Endothelial cell of umbilical vein (primary cell): Measurements from ENCODE around the gene RTL5.

Source experiments
- CTCF ChIP-seq, 2 donors: IDR thresholded peaks; 1 replicate in 1 of 2; 2 replicates in 1 of 2; pipeline ENCODE4 v1.5.1; 2011; ENCODE audit warnings: low read length in 2 of 2, mild to moderate bottlenecking in 2 of 2, moderate library complexity in 2 of 2, control low read depth in 1 of 2, inconsistent platforms in 1 of 2, low read depth in 1 of 2; ENCODE audit not compliant: insufficient read depth in 1 of 2; ENCODE audit errors: extremely low read depth in 1 of 2
- EZH2 ChIP-seq: IDR thresholded peaks from 2 replicates; pipeline ENCODE4 v1.6.1; 2012; ENCODE audit warnings: borderline replicate concordance, low read depth, mild to moderate bottlenecking, moderate library complexity, low read length, inconsistent platforms; ENCODE audit not compliant: severe bottlenecking
- FOS ChIP-seq: IDR thresholded peaks from 2 replicates; pipeline ENCODE4 v1.6.1; 2011; ENCODE audit warnings: mild to moderate bottlenecking, low read length, moderate library complexity, borderline replicate concordance; ENCODE audit not compliant: insufficient read depth
- GATA2 ChIP-seq: IDR thresholded peaks from 2 replicates; pipeline ENCODE4 v1.7.0; 2011; ENCODE audit warnings: low read depth, mild to moderate bottlenecking, moderate library complexity, mixed read lengths, low read length; ENCODE audit not compliant: insufficient read length, insufficient read depth
- JUN ChIP-seq: IDR thresholded peaks from 2 replicates; pipeline ENCODE4 v1.6.1; 2011; ENCODE audit warnings: borderline replicate concordance, low read depth; ENCODE audit not compliant: insufficient read length, insufficient read depth
- MYC ChIP-seq: IDR thresholded peaks from one replicate; pipeline ENCODE4 v1.6.1; 2011; ENCODE audit warnings: mild to moderate bottlenecking, low read depth, low read length
- POLR2A ChIP-seq: IDR thresholded peaks from 2 replicates; pipeline ENCODE4 v1.6.1; 2012; ENCODE audit warnings: low read depth, mild to moderate bottlenecking, control low read depth, low read length
- POLR2AphosphoS5 ChIP-seq: IDR thresholded peaks from 2 replicates; pipeline ENCODE4 v1.6.1; 2012; ENCODE audit warnings: low read depth, mild to moderate bottlenecking, control low read depth, low read length, moderate library complexity; ENCODE audit not compliant: insufficient read depth

GRCh38 chrX:72080150-72080549 lies 51.6 kb downstream of the RTL5 start:
- TF ChIP-seq EZH2 (no peak), CTCF (IDR thresholded peaks at IDR 0.05; ENCODE audit: extremely low read depth in 1 of 2, insufficient read depth in 1 of 2, low read depth in 1 of 2, low read length in 2 of 2) (no peak), JUN (no peak), POLR2A (peak; percentile 3), POLR2AphosphoS5 (no peak), FOS (no peak), MYC (no peak), GATA2 (no peak)
